ENCODE measurements around the gene PAGE2B.
A peak's percentile ranks its signal among the peaks of the same experiment; 100 is the strongest.

PAGE2B gene

GRCh38 chrX:55120761-55121358 is 46.0 kb downstream of the PAGE2B start:
- ATAC-seq (replicated peaks) = no peak
- Mint-ChIP-seq H3K9me3 (no peaks in the 10 kb centered on the region), H3K36me3 (ENCODE audit: insufficient read depth) (no peaks in the 10 kb centered on the region), H3K27ac (peak overlapping the region in 1 of 2 donors; percentile 91), H3K4me1 (ENCODE audit: low read depth in 2 of 2) (peaks cover 16 to 28% of the 10 kb centered on the region in 2 donors), H3K27me3 (no peaks in the 10 kb centered on the region), H3K4me3 (peak overlapping the region in 1 of 2 donors; percentile 69)
- no peak for DNase-seq

DNA sequence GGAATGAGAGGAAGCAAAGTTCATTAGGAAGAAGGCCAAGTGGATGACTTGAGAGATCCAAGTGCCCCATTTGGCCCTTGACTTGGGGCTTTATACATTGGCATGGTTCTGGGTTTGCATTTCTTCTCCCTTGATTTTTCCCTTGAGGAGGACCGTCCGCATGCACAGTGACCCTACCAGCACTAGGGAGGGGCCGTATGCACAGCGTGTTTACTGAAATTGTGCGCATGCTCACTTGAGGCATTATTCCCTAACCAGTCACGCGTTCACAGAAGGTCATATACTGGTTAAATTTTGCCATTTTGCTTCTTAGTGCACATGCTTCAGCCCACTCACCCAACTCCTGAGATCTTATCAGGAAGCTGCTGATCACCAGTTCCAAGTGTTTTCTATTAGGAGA is 49.1 kb downstream of the PAGE2B start:
- H3K27ac Mint-ChIP-seq = no peak overlapping the region
- no peaks in the 10 kb centered on the region for H3K27me3 Mint-ChIP-seq
- no peak for DNase-seq
- no peak for ATAC-seq (replicated peaks)
- H3K4me3 Mint-ChIP-seq = no peak overlapping the region
- no peaks in the 10 kb centered on the region for H3K36me3 Mint-ChIP-seq (ENCODE audit: insufficient read depth)
- H3K9me3 Mint-ChIP-seq = no peaks in the 10 kb centered on the region
- peaks cover 13 to 21% of the 10 kb centered on the region in 2 donors for H3K4me1 Mint-ChIP-seq (ENCODE audit: low read depth in 2 of 2)

DNA sequence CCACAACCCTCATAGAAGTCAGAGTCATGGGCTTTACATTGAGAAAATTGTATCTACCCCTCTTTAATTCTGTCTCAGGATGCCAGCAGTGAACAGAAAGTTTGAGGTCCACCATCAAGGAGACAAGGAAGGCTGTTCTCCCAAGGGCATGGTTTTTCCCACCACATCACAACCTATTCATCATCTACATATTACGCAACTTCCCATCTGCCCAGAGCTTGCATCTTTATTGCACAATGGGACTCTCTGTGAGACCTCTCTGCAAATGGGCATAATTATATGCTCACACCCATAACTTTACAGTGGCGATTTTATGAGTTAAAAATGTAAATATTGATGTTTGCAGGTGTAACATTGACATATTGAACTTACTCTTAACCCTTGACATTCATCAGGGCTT is 52.9 kb downstream of the PAGE2B start:
- Mint-ChIP-seq H3K4me1 (ENCODE audit: low read depth in 2 of 2) (no peaks in the 10 kb centered on the region), H3K9me3 (no peaks in the 10 kb centered on the region), H3K36me3 (ENCODE audit: insufficient read depth) (no peaks in the 10 kb centered on the region), H3K4me3 (no peak overlapping the region), H3K27me3 (peaks cover 0 to 7% of the 10 kb centered on the region in 2 donors), H3K27ac (no peak overlapping the region)
- no peak for DNase-seq
- no peak for ATAC-seq (replicated peaks)

All from effector memory CD8-positive, alpha-beta T cell (primary cell).